Peyer's patch (tissue), 4 donors: ENCODE measurements around the gene FRMD1. TPM values are rescaled to one million over a fixed set of nuclear protein-coding genes. Genes with fewer than 3 reads are reported as not detected.

Experiments
- DNase-seq, 3 donors: peaks; one replicate each; pipeline ENCODE4 v3.0.0-alpha.2; 2017 to 2019
- H3K27ac ChIP-seq, 4 donors: fragments of 200-600 bp; sonication (generic); one replicate each; pipeline ENCODE4 v1.5.1; 2016 to 2019
- H3K27me3 ChIP-seq, 2 donors: fragments of 200-600 bp; sonication (generic); one replicate each; pipeline ENCODE4 v1.5.1; 2019
- H3K36me3 ChIP-seq, 3 donors: fragments of 200-600 bp; sonication (generic); one replicate each; pipeline ENCODE4 v1.5.1; 2016 to 2019
- H3K4me1 ChIP-seq, 4 donors: fragments of 200-600 bp; sonication (generic); one replicate each; pipeline ENCODE4 v1.5.1; 2016 to 2019
- H3K4me3 ChIP-seq, 4 donors: fragments of 200-600 bp; sonication (generic); 1 replicate in 3 of 4; 2 replicates in 1 of 4; pipeline ENCODE4 v1.5.1; 2016 to 2019; ENCODE audit warnings: mild to moderate bottlenecking in 1 of 4
- H3K9me3 ChIP-seq, 4 donors: fragments of 200-600 bp; sonication (generic); one replicate each; pipeline ENCODE4 v1.5.1; 2016 to 2019; ENCODE audit warnings: mild to moderate bottlenecking in 1 of 4
- POLR2A ChIP-seq, 2 donors: fragments of 450-650 bp; IDR thresholded peaks; one replicate each; pipeline ENCODE4 v1.5.1; 2017; ENCODE audit warnings: antibody characterized with exemption in 2 of 2, mild to moderate bottlenecking in 2 of 2, moderate library complexity in 2 of 2
- total RNA-seq, 4 donors: library from RNA; depleted of rRNA; stranded (reverse); fragments of >200 nt; gene quantifications; one replicate each; pipeline ENCODE4 v1.1.0, GENCODE V29; 2016
- TF ChIP-seq, protein P1 (sequence below), 6 experiments: fragments of 450-650 bp in 4 of 6; fragments of 200-600 bp in 2 of 6; sonication (generic) in 1 of 6; IDR thresholded peaks; one replicate each; pipeline ENCODE4 v1.5.1; 2017 to 2019; ENCODE audit warnings: antibody characterized with exemption in 6 of 6, mild to moderate bottlenecking in 3 of 6, moderate library complexity in 1 of 6

Gene FRMD1
- total RNA-seq, 4 donors from 2014 or later, result 1.7 to 28.7 (median 15.7) TPM

DNA sequence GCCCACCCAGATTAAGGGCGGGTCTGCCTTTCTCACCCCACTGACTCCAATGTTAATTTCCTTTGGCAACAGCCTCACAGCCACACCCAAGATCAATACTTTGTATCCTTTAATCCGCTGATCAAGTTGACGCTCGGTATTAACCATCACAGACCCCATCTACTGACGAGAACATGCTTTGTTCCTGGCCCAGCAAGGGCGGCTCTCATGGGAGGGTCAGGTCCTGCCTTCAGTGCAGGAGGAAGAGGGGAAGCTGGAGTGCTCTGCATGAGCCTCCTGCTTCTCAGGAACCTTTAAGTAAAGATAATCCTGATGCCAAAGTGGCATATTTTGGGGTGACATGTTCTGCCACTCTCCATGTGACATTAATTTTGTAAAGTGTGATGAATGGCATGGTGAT is 73.2 kb downstream of the FRMD1 start:
- Histone ChIP-seq H3K27ac (no peak overlapping the region), H3K4me3 (no peak overlapping the region), H3K36me3 (no peaks in the 10 kb centered on the region), H3K9me3 (peaks cover 0 to 1% (median 0%) of the 10 kb centered on the region in 4 donors), H3K27me3 (no peaks in the 10 kb centered on the region), H3K4me1 (no peaks in the 10 kb centered on the region)
- TF ChIP-seq, protein P1, sequence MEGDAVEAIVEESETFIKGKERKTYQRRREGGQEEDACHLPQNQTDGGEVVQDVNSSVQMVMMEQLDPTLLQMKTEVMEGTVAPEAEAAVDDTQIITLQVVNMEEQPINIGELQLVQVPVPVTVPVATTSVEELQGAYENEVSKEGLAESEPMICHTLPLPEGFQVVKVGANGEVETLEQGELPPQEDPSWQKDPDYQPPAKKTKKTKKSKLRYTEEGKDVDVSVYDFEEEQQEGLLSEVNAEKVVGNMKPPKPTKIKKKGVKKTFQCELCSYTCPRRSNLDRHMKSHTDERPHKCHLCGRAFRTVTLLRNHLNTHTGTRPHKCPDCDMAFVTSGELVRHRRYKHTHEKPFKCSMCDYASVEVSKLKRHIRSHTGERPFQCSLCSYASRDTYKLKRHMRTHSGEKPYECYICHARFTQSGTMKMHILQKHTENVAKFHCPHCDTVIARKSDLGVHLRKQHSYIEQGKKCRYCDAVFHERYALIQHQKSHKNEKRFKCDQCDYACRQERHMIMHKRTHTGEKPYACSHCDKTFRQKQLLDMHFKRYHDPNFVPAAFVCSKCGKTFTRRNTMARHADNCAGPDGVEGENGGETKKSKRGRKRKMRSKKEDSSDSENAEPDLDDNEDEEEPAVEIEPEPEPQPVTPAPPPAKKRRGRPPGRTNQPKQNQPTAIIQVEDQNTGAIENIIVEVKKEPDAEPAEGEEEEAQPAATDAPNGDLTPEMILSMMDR (IDR thresholded peaks at IDR 0.05), result no peak
- no peak for TF ChIP-seq POLR2A (IDR thresholded peaks at IDR 0.05)
- DNase-seq, result no peak

DNA sequence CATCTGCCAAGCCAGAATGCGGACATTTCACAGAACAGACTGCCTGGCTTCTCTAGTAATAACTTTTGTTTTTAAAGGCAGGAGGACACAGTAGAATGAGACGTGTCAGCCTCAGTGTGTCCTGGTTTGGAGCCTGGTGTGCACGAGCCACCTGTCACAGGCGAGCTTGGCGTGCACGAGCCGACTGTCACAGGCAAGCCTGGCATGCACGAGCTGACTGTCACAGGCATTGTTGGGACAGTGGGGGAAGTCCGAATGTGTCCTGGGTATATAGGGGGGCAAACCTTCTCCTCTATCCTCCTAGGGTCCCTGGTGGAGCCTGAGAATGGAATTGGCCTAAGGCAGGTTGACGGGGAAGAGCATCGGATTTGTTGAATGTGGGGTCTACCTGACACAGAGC is 74.1 kb downstream of the FRMD1 start:
- Histone ChIP-seq H3K4me1 (no peaks in the 10 kb centered on the region), H3K27ac (no peak overlapping the region), H3K9me3 (no peaks in the 10 kb centered on the region), H3K27me3 (no peaks in the 10 kb centered on the region), H3K4me3 (no peak overlapping the region), H3K36me3 (no peaks in the 10 kb centered on the region)
- DNase-seq, result no peak
- TF ChIP-seq, protein P1 (IDR thresholded peaks at IDR 0.05), result no peak
- no peak for TF ChIP-seq POLR2A (IDR thresholded peaks at IDR 0.05)

DNA sequence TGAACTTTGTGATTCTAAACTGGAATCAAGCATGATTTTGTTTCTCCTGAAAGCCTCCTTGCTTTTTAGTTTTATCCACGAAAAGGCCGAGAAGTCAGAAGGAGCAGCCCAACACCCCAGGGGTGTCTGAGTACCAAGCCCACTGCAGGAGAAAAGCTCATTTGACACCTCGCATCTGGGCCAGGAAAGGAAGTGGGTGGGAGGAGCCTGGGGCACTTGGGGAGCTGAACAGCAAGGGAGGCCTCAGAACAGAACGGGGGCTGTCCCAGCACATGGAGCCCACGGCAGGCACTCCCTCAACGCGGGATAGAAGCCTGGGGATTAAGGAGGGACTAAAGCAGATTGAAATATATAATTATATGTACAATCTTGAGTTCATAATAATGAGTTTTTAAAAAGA is 75.0 kb downstream of the FRMD1 start:
- Histone ChIP-seq H3K27me3 (no peaks in the 10 kb centered on the region), H3K4me3 (no peak overlapping the region), H3K36me3 (no peaks in the 10 kb centered on the region), H3K4me1 (no peaks in the 10 kb centered on the region), H3K27ac (no peak overlapping the region), H3K9me3 (no peaks in the 10 kb centered on the region)
- DNase-seq, result no peak
- TF ChIP-seq POLR2A (IDR thresholded peaks at IDR 0.05), result no peak
- TF ChIP-seq, protein P1 (IDR thresholded peaks at IDR 0.05), result no peak

Other genes starting within 250 kb of the FRMD1 start
- not detected for gene KIF25, start 81.5 kb downstream of the FRMD1 start, total RNA-seq
- gene DACT2, start 240.6 kb upstream of the FRMD1 start, total RNA-seq, result 1 to 10 TPM in 3 of 4 donors, under 1 TPM in 1; 0.35 to 2.7 (median 1.8) TPM